SU-DHL-6 (cell line): ENCODE data around the gene SMYD1.

Source experiments
- H2AFZ ChIP-seq: fragments of 200-600 bp; sonication (generic); 2 replicates; pipeline ENCODE4 v1.6.1; 2014; ENCODE audit warnings: low read depth, mild to moderate bottlenecking, moderate library complexity, mixed read lengths, antibody characterized with exemption, low read length; ENCODE audit not compliant: severe bottlenecking
- H3F3A ChIP-seq: fragments of 200-600 bp; shearing (Covaris generic); 2 replicates; pipeline ENCODE4 v1.6.0; 2016; ENCODE audit warnings: antibody characterized with exemption, mild to moderate bottlenecking; ENCODE audit not compliant: insufficient read depth
- H3K27ac ChIP-seq: fragments of 200-600 bp; sonication (generic); 2 replicates; pipeline ENCODE4 v1.5.1; 2016; ENCODE audit warnings: low read depth, mild to moderate bottlenecking, low read length, moderate library complexity, mixed read lengths
- H3K27me3 ChIP-seq: fragments of 200-600 bp; sonication (generic), shearing (Covaris generic); 2 replicates; pipeline ENCODE4 v1.6.0; 2014; ENCODE audit warnings: mild to moderate bottlenecking, low read length
- H3K36me3 ChIP-seq: fragments of 200-600 bp; sonication (generic); 2 replicates; pipeline ENCODE4 v1.6.1; 2014; ENCODE audit warnings: mild to moderate bottlenecking, low read length, mixed read lengths
- H3K4me2 ChIP-seq: fragments of 300-600, 200-600 bp; shearing (Covaris generic), sonication (generic); 2 replicates; pipeline ENCODE4 v1.6.0; 2014; ENCODE audit warnings: low read length, low read depth, mild to moderate bottlenecking; ENCODE audit not compliant: poor library complexity, severe bottlenecking
- H3K4me3 ChIP-seq: fragments of 200-600 bp; sonication (generic); 2 replicates; pipeline ENCODE4 v1.5.1; 2014; ENCODE audit warnings: antibody characterized with exemption, low read length, mild to moderate bottlenecking, mixed read lengths; ENCODE audit not compliant: insufficient read depth, poor library complexity, severe bottlenecking
- H3K79me2 ChIP-seq: fragments of 200-600 bp; sonication (generic); 2 replicates; pipeline ENCODE4 v1.6.1; 2014; ENCODE audit warnings: mild to moderate bottlenecking, low read length, moderate library complexity; ENCODE audit not compliant: insufficient read depth
- H3K9ac ChIP-seq: fragments of 200-600 bp; sonication (generic); 2 replicates; pipeline ENCODE4 v1.7.0; 2014; ENCODE audit warnings: mild to moderate bottlenecking, low read length
- H3K9me2 ChIP-seq: fragments of 200-600 bp; sonication (generic); replicated peaks from 2 replicates; pipeline ENCODE4 v1.6.1; 2014; ENCODE audit warnings: low read length; ENCODE audit not compliant: insufficient read depth
- H3K9me3 ChIP-seq: fragments of 200-600 bp; sonication (generic); 2 replicates; pipeline ENCODE4 v1.6.1; 2014; ENCODE audit warnings: low read length, mixed read lengths; ENCODE audit not compliant: insufficient read depth
- H4K20me1 ChIP-seq: fragments of 200-600 bp; sonication (generic); 2 replicates; pipeline ENCODE4 v1.6.1; 2014; ENCODE audit warnings: low read depth, mild to moderate bottlenecking, antibody characterized with exemption, low read length, moderate library complexity, mixed read lengths
- CTCF ChIP-seq: fragments of 200-600 bp; sonication (generic); IDR thresholded peaks from one replicate; pipeline ENCODE4 v1.5.1; 2017; ENCODE audit warnings: antibody characterized with exemption, mild to moderate bottlenecking, low read length, moderate library complexity; ENCODE audit not compliant: insufficient read depth, poor library complexity, severe bottlenecking
- EZH2phosphoT487 ChIP-seq: fragments of 200-600 bp; sonication (generic), shearing (Covaris generic); conservative IDR thresholded peaks from 2 replicates; pipeline ENCODE4 v1.6.1; 2018; ENCODE audit warnings: mild to moderate bottlenecking, antibody characterized with exemption, low read length, moderate library complexity, mixed read lengths

The SMYD1 gene

GRCh38 chr2:88122141-88122884 is 54.7 kb downstream of the SMYD1 start:
- no peak overlapping the region for H3K4me2 ChIP-seq
- no peaks in the 10 kb centered on the region for H3K27me3 ChIP-seq
- H3K9me2 ChIP-seq = no peaks in the 10 kb centered on the region
- no peaks in the 10 kb centered on the region for H3K9me3 ChIP-seq
- H3K27ac ChIP-seq = no peak overlapping the region
- H3K79me2 ChIP-seq = no peaks in the 10 kb centered on the region
- no peak overlapping the region for H2AFZ ChIP-seq
- TF ChIP-seq CTCF = no peak
- no peak for TF ChIP-seq EZH2phosphoT487
- H3K36me3 ChIP-seq = no peaks in the 10 kb centered on the region
- H3F3A ChIP-seq = no peaks in the 10 kb centered on the region
- no peak overlapping the region for H3K9ac ChIP-seq
- no peaks in the 10 kb centered on the region for H4K20me1 ChIP-seq
- H3K4me3 ChIP-seq = no peak overlapping the region

- Histone ChIP-seq H3K79me2 (no peaks in the 10 kb centered on the region), H3K4me2 (no peak overlapping the region), H2AFZ (no peak overlapping the region), H3K9me3 (no peaks in the 10 kb centered on the region), H3F3A (no peaks in the 10 kb centered on the region), H3K9ac (no peak overlapping the region), H3K9me2 (no peaks in the 10 kb centered on the region), H4K20me1 (no peaks in the 10 kb centered on the region), H3K27me3 (no peaks in the 10 kb centered on the region), H3K4me3 (no peak overlapping the region), H3K36me3 (no peaks in the 10 kb centered on the region), H3K27ac (no peak overlapping the region)
- TF ChIP-seq EZH2phosphoT487 (no peak), CTCF (no peak)
Observed at GRCh38 chr2:88123164-88123974, 55.7 kb downstream of the SMYD1 start.

- Histone ChIP-seq H2AFZ (no peak overlapping the region), H3K36me3 (no peaks in the 10 kb centered on the region), H3K9me2 (no peaks in the 10 kb centered on the region), H3F3A (no peaks in the 10 kb centered on the region), H3K9ac (no peak overlapping the region), H4K20me1 (no peaks in the 10 kb centered on the region), H3K79me2 (no peaks in the 10 kb centered on the region), H3K27me3 (no peaks in the 10 kb centered on the region), H3K9me3 (no peaks in the 10 kb centered on the region), H3K4me2 (no peak overlapping the region), H3K27ac (no peak overlapping the region), H3K4me3 (no peak overlapping the region)
- TF ChIP-seq EZH2phosphoT487 (no peak), CTCF (no peak)
Observed at GRCh38 chr2:88123975-88124917, 56.6 kb downstream of the SMYD1 start.
